Renal cortex interstitium (tissue), 11 donors: ENCODE results near the gene SRRM2. TPM values are rescaled to one million over a fixed set of nuclear protein-coding genes. Genes with fewer than 3 reads are reported as not detected.

Source experiments
- DNase-seq, 11 donors: peaks; one replicate each; pipeline ENCODE4 v3.0.0-alpha.2; 2013; ENCODE audit warnings: low read depth in 9 of 11, low spot score in 4 of 11; ENCODE audit errors: extremely low read depth in 1 of 11
- polyA plus RNA-seq, 3 donors: library from polyadenylated mRNA; unstranded; fragments of 120-200 nt; gene quantifications; one replicate each; pipeline ENCODE4 v1.2.1, GENCODE V29; 2013; ENCODE audit not compliant: insufficient read length in 3 of 3

The SRRM2 gene
- polyA plus RNA-seq, 3 donors: 619 to 902 (median 689) TPM

GRCh38 chr16:2745961-2746360, 6.5 kb upstream of the SRRM2 start:
- no peak for DNase-seq

GRCh38 chr16:2748757-2749455, 3.5 kb upstream of the SRRM2 start:
- DNase-seq: no peak

- DNase-seq: no peak
Observed at GRCh38 chr16:2749476-2749875, 3.0 kb upstream of the SRRM2 start.

GRCh38 chr16:2749936-2750335, 2.5 kb upstream of the SRRM2 start:
- no peak for DNase-seq

- peak in 4 of 11 donors; percentile 10 to 47 (median 31) for DNase-seq
Observed at GRCh38 chr16:2751577-2752034, 832 bp upstream of the SRRM2 start.

- DNase-seq: peak; percentile 51 to 79 (median 75)
Observed at GRCh38 chr16:2752850-2753732, 653 bp downstream of the SRRM2 start.

GRCh38 chr16:2753733-2754020, 1.2 kb downstream of the SRRM2 start:
- peak in 1 of 11 donors; percentile 12 for DNase-seq

- no peak for DNase-seq
Observed at GRCh38 chr16:2755158-2755557, 2.7 kb downstream of the SRRM2 start.

- no peak for DNase-seq
Observed at GRCh38 chr16:2756288-2757015, 4.0 kb downstream of the SRRM2 start.

- no peak for DNase-seq
Observed at GRCh38 chr16:2757344-2757743, 4.9 kb downstream of the SRRM2 start.

- no peak for DNase-seq
Observed at GRCh38 chr16:2761472-2761871, 9.0 kb downstream of the SRRM2 start.

- DNase-seq: no peak
Observed at GRCh38 chr16:2761886-2762583, 9.6 kb downstream of the SRRM2 start.

GRCh38 chr16:2762711-2763110, 10.3 kb downstream of the SRRM2 start:
- no peak for DNase-seq

GRCh38 chr16:2763173-2763572, 10.7 kb downstream of the SRRM2 start:
- DNase-seq: no peak

GRCh38 chr16:2764718-2765117, 12.3 kb downstream of the SRRM2 start:
- DNase-seq: no peak

GRCh38 chr16:2765462-2766404, 13.3 kb downstream of the SRRM2 start:
- no peak for DNase-seq

- no peak for DNase-seq
Observed at GRCh38 chr16:2766430-2767139, 14.1 kb downstream of the SRRM2 start.
